IgD-negative memory B cell (primary cell): ENCODE results near the gene NPHS1. TPM values are rescaled to one million over a fixed set of nuclear protein-coding genes. Genes with fewer than 3 reads are reported as not detected.
A peak's percentile ranks its signal among the peaks of the same experiment; 100 is the strongest.
"Not testable (repeated sequence)": the region's sequence is repeated elsewhere in the genome, so short reads cannot be mapped to it uniquely, and the experiment has no call there.

Experiments used
- H3K27ac Mint-ChIP-seq, 3 donors: one replicate each; pipeline ENCODE4 v1.8.0; 2020 to 2022; ENCODE audit warnings: mild to moderate bottlenecking in 3 of 3, mixed read lengths in 3 of 3, moderate library complexity in 1 of 3
- H3K27me3 Mint-ChIP-seq: one replicate; pipeline ENCODE4 v1.8.0; 2021; ENCODE audit warnings: mixed read lengths
- H3K36me3 Mint-ChIP-seq: one replicate; pipeline ENCODE4 v1.8.0; 2020; ENCODE audit warnings: mild to moderate bottlenecking, mixed read lengths
- H3K4me1 Mint-ChIP-seq, 3 donors: one replicate each; pipeline ENCODE4 v1.8.0; 2020 to 2022; ENCODE audit warnings: mixed read lengths in 3 of 3, mild to moderate bottlenecking in 1 of 3
- H3K4me3 Mint-ChIP-seq, 4 donors: one replicate each; pipeline ENCODE4 v1.8.0; 2020 to 2022; ENCODE audit warnings: mild to moderate bottlenecking in 4 of 4, mixed read lengths in 4 of 4, moderate library complexity in 3 of 4
- H3K9me3 Mint-ChIP-seq, 3 donors: one replicate each; pipeline ENCODE4 v1.8.0; 2020 to 2021; ENCODE audit warnings: mixed read lengths in 3 of 3, mild to moderate bottlenecking in 1 of 3
- polyA plus RNA-seq: library from polyadenylated mRNA; unstranded; fragments of 300-500 nt; fragmentation: Illumina TruSeq; gene quantifications from one replicate; pipeline ENCODE4 v1.2.3, GENCODE V29; 2021

The NPHS1 gene
- polyA plus RNA-seq, 1 donor from 2014 or later, result not detected

- Mint-ChIP-seq H3K27ac (peak overlapping the region in 2 of 3 donors; percentile 80 to 87), H3K4me1 (peaks cover 5 to 12% (median 9%) of the 10 kb centered on the region in 3 donors), H3K27me3 (no peaks in the 10 kb centered on the region), H3K36me3 (peaks cover 27% of the 10 kb centered on the region), H3K9me3 (no peaks in the 10 kb centered on the region), H3K4me3 (peak overlapping the region in 2 of 4 donors; percentile 17 to 80)
These were observed 36.1 kb upstream of the NPHS1 start for GRCh38 chr19:35888398-35888797.

- H3K36me3 Mint-ChIP-seq, result peaks cover 25% of the 10 kb centered on the region
- peaks cover 3 to 18% (median 14%) of the 10 kb centered on the region in 3 donors for H3K4me1 Mint-ChIP-seq
- H3K27me3 Mint-ChIP-seq, result no peaks in the 10 kb centered on the region
- H3K4me3 Mint-ChIP-seq, result peak overlapping the region in 1 of 4 donors; percentile 54
- H3K9me3 Mint-ChIP-seq, result no peaks in the 10 kb centered on the region
- H3K27ac Mint-ChIP-seq, result peak overlapping the region in 1 of 3 donors; percentile 87
These were observed 34.9 kb upstream of the NPHS1 start for GRCh38 chr19:35887197-35887596.

- Mint-ChIP-seq H3K27me3 (no peaks in the 10 kb centered on the region), H3K4me3 (peak overlapping the region in 2 of 4 donors; percentile 68 to 74), H3K4me1 (peaks cover 4 to 19% (median 14%) of the 10 kb centered on the region in 3 donors), H3K36me3 (peaks cover 23% of the 10 kb centered on the region), H3K27ac (peak overlapping the region; percentile 23 to 87 (median 78)), H3K9me3 (no peaks in the 10 kb centered on the region)
These were observed 33.6 kb upstream of the NPHS1 start for GRCh38 chr19:35885904-35886303.

DNA sequence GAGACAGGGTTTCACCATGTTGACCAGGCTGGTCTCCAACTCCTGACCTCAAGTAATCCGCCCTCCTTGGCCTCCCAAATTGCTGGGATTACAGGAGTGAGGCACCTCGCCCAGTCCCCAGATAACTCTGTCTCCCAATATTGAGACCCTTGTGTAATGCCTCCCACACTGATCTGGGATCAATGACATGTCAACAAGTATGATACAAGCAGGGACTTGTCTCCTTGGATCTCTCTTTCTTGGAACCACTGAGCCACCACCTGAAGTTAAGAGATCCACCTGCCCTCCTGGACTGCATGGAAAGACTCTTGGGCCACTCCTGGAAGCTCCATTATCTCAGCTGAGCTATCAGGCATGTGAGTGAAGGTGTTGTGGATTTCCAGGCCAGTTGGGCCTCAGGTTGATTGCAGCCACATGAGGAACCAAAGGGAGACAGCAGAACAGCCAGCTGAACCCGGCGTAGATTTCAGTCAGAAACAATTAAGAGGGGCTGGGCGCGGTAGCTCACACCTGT, 33.0 kb upstream of the NPHS1 start:
- H3K4me1 Mint-ChIP-seq, result peaks cover 4 to 17% (median 12%) of the 10 kb centered on the region in 3 donors
- H3K9me3 Mint-ChIP-seq, result no peaks in the 10 kb centered on the region
- peak overlapping the region; percentile 72 to 87 (median 78) for H3K27ac Mint-ChIP-seq
- H3K4me3 Mint-ChIP-seq, result peak overlapping the region in 2 of 4 donors; percentile 41 to 74
- no peaks in the 10 kb centered on the region for H3K27me3 Mint-ChIP-seq
- peaks cover 21% of the 10 kb centered on the region for H3K36me3 Mint-ChIP-seq

DNA sequence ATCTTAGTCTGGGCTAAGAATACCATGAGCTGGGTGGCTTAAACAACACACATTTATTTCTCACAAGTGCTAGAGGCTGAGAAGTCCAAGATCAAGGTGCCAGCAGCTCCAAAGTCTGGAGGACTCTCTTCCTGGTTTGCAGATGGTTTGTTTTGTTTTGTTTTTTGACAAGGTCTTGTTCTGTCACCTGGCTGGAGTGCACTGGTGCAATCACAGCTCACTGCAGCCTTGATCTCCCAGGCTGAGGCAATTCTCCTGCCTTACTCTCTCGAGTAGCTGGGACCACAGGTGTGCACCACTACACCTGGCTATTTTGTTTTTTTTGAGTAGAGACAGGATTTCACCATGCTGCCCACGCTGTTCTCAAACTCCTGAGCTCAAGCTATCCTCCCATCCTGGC, 31.6 kb upstream of the NPHS1 start:
- Mint-ChIP-seq H3K9me3 (no peaks in the 10 kb centered on the region), H3K27me3 (peaks cover 11% of the 10 kb centered on the region), H3K36me3 (peaks cover 13% of the 10 kb centered on the region), H3K4me1 (peaks cover 4 to 19% (median 12%) of the 10 kb centered on the region in 3 donors), H3K4me3 (peak overlapping the region in 2 of 4 donors; percentile 18 to 27), H3K27ac (peak overlapping the region; percentile 82 to 90 (median 83))

- Mint-ChIP-seq H3K4me3 (peak overlapping the region in 1 of 4 donors; percentile 50), H3K27me3 (peaks cover 21% of the 10 kb centered on the region), H3K27ac (peak overlapping the region in 2 of 3 donors; percentile 83 to 84), H3K36me3 (peaks cover 4% of the 10 kb centered on the region), H3K4me1 (peaks cover 4 to 19% (median 12%) of the 10 kb centered on the region in 3 donors), H3K9me3 (no peaks in the 10 kb centered on the region)
These were observed 30.0 kb upstream of the NPHS1 start for GRCh38 chr19:35882114-35882832.

GRCh38 chr19:35879770-35880317, 27.5 kb upstream of the NPHS1 start:
- peak overlapping the region in 1 of 4 donors; percentile 28 for H3K4me3 Mint-ChIP-seq
- H3K27ac Mint-ChIP-seq, result peak overlapping the region in 2 of 3 donors; percentile 60 to 90
- H3K27me3 Mint-ChIP-seq, result peaks cover 25% of the 10 kb centered on the region
- H3K36me3 Mint-ChIP-seq, result no peaks in the 10 kb centered on the region
- H3K4me1 Mint-ChIP-seq, result peaks cover 4 to 17% (median 12%) of the 10 kb centered on the region in 3 donors
- H3K9me3 Mint-ChIP-seq, result no peaks in the 10 kb centered on the region

GRCh38 chr19:35879068-35879467, 26.8 kb upstream of the NPHS1 start:
- no peak overlapping the region for H3K4me3 Mint-ChIP-seq
- H3K4me1 Mint-ChIP-seq, result peaks cover 4 to 12% (median 8%) of the 10 kb centered on the region in 3 donors
- H3K27me3 Mint-ChIP-seq, result peaks cover 26% of the 10 kb centered on the region
- no peaks in the 10 kb centered on the region for H3K36me3 Mint-ChIP-seq
- no peak overlapping the region for H3K27ac Mint-ChIP-seq
- H3K9me3 Mint-ChIP-seq, result no peaks in the 10 kb centered on the region

- Mint-ChIP-seq H3K36me3 (peaks cover 3% of the 10 kb centered on the region), H3K27me3 (peaks cover 38% of the 10 kb centered on the region), H3K27ac (no peak overlapping the region), H3K4me3 (no peak overlapping the region), H3K4me1 (peaks cover 3 to 9% (median 7%) of the 10 kb centered on the region in 3 donors), H3K9me3 (peaks cover 0 to 3% (median 0%) of the 10 kb centered on the region in 3 donors)
These were observed 22.2 kb upstream of the NPHS1 start for GRCh38 chr19:35874392-35874930.

DNA sequence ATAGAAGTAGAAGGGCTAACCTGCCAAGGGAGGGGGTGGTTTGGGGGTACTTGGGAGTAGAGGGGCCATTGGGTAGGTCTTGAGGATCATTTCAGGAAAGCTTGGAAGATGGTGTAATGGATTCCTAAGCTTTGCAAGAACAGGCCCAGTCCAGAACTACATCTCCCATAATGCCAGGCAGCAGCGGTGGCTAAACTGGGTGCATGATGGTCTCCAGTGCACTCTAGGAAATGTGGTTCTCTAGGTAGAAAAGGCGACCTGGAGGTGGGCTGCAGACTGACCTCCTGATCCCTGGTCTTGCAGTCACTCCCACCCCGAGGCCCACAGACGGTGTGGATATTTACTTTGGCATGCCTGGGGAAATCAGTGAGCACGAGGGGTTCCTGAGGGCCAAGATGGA, 19.9 kb upstream of the NPHS1 start:
- Mint-ChIP-seq H3K36me3 (peaks cover 3% of the 10 kb centered on the region), H3K27me3 (peaks cover 36% of the 10 kb centered on the region), H3K27ac (no peak overlapping the region), H3K4me3 (no peak overlapping the region), H3K9me3 (peaks cover 0 to 5% (median 0%) of the 10 kb centered on the region in 3 donors), H3K4me1 (peaks cover 6 to 11% (median 9%) of the 10 kb centered on the region in 3 donors)

GRCh38 chr19:35871611-35872010, 19.3 kb upstream of the NPHS1 start:
- Mint-ChIP-seq H3K9me3 (peaks cover 0 to 5% (median 0%) of the 10 kb centered on the region in 3 donors), H3K27ac (no peak overlapping the region), H3K4me3 (no peak overlapping the region), H3K36me3 (peaks cover 3% of the 10 kb centered on the region), H3K27me3 (peaks cover 36% of the 10 kb centered on the region), H3K4me1 (peaks cover 6 to 11% (median 9%) of the 10 kb centered on the region in 3 donors)

- H3K27me3 Mint-ChIP-seq, result peaks cover 38% of the 10 kb centered on the region
- no peak overlapping the region for H3K27ac Mint-ChIP-seq
- peaks cover 0 to 5% (median 0%) of the 10 kb centered on the region in 3 donors for H3K9me3 Mint-ChIP-seq
- peaks cover 3% of the 10 kb centered on the region for H3K36me3 Mint-ChIP-seq
- peak overlapping the region in 1 of 4 donors; percentile 39 for H3K4me3 Mint-ChIP-seq
- peaks cover 6 to 11% (median 9%) of the 10 kb centered on the region in 3 donors for H3K4me1 Mint-ChIP-seq
These were observed 18.5 kb upstream of the NPHS1 start for GRCh38 chr19:35870798-35871197.

GRCh38 chr19:35870124-35870736, 17.9 kb upstream of the NPHS1 start:
- peak overlapping the region in 3 of 4 donors; percentile 11 to 90 (median 87) for H3K4me3 Mint-ChIP-seq
- H3K36me3 Mint-ChIP-seq, H3K9me3 Mint-ChIP-seq: not testable (repeated sequence)
- peak overlapping the region in 1 of 3 donors; percentile 40 for H3K27ac Mint-ChIP-seq
- H3K4me1 Mint-ChIP-seq, result peaks cover 6 to 11% (median 9%) of the 10 kb centered on the region in 3 donors
- H3K27me3 Mint-ChIP-seq, result peaks cover 42% of the 10 kb centered on the region

GRCh38 chr19:35869327-35870123, 17.2 kb upstream of the NPHS1 start:
- peak overlapping the region in 1 of 3 donors; percentile 40 for H3K27ac Mint-ChIP-seq
- peaks cover 40% of the 10 kb centered on the region for H3K27me3 Mint-ChIP-seq

More at GRCh38 chr19:35869327-35870123, 17.2 kb upstream of the NPHS1 start:
- H3K4me1 Mint-ChIP-seq, result peaks cover 6 to 11% (median 9%) of the 10 kb centered on the region in 3 donors
- peaks cover 0 to 7% (median 0%) of the 10 kb centered on the region in 3 donors for H3K9me3 Mint-ChIP-seq
- H3K4me3 Mint-ChIP-seq, result peak overlapping the region; percentile 11 to 90 (median 68)
- H3K36me3 Mint-ChIP-seq, result peaks cover 3% of the 10 kb centered on the region
